ENCODE data around the gene CLCN5. TPM values are rescaled to one million over a fixed set of nuclear protein-coding genes. Genes with fewer than 3 reads are reported as not detected.

The CLCN5 gene
- total RNA-seq, 1 donor from 2014 or later: 3.6 TPM

GRCh38 chrX:50075630-50076339 lies 153.4 kb downstream of the CLCN5 start:
- intact Hi-C loops (cut with micrococcal nuclease): no loop called here

- intact Hi-C loops (cut with micrococcal nuclease): no loop called here
Observed at GRCh38 chrX:50081282-50081889, 159.0 kb downstream of the CLCN5 start.

- intact Hi-C loops (cut with micrococcal nuclease): no loop called here
Observed at GRCh38 chrX:50082741-50083140, 160.3 kb downstream of the CLCN5 start.

DNA sequence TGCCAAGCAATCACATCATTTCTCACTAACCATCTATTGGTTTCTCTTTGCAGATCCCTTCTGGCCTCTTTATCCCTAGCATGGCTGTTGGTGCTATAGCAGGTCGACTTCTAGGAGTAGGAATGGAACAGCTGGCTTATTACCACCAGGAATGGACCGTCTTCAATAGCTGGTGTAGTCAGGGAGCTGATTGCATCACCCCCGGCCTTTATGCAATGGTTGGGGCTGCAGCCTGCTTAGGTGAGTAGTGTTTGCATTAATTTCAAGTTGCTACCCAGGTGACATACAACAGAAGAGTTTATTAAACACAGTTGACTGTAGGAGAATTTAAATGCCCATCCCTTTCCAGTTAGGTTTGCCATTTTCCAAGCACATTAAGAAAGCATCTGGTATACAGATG lies 166.2 kb downstream of the CLCN5 start:
- intact Hi-C loops (cut with micrococcal nuclease): no loop called here

GRCh38 chrX:50093625-50094024 lies 171.2 kb downstream of the CLCN5 start:
- intact Hi-C loops (cut with micrococcal nuclease): no loop called here

DNA sequence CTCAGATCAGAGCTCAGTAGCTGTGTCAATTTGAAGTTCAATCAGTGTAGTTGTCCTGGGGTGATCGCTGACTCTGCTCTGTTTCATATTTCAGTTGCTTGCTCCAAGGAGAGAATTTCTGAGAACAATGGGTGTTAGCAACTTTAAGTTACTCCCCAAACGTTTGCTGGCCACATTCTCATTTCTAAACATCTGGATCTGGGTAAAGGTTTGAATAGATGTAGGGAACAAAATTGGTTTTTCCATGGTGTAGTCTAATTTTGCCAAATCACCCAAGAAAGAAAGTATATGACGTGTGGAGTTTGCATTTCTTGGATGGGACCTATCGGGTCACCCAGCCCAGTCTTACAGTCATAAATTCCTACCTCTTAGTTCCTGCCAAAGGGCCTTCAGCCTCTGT lies 174.7 kb downstream of the CLCN5 start:
- intact Hi-C loops (cut with micrococcal nuclease): no loop called here

DNA sequence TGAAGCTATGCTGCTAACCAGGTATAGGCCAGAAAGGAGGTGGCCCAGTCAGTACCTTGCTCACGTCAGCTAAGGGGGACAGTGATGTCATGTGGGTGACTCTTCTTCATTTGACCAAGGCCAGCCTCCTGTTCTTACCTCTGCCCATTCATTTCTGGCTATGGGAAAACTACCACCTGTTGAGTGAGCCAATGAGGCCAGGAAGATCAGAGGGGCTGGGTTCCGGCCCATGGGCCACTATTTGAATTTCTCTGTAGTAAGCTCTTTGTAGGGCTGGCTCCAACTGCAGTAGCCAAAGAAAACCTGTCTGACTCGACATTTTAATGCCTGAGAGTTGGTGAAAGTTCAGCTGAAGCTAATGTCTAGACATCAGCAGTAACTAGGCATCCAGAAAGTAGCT lies 175.8 kb downstream of the CLCN5 start:
- intact Hi-C loops (cut with micrococcal nuclease): no loop called here

GRCh38 chrX:50098749-50099148 lies 176.4 kb downstream of the CLCN5 start:
- intact Hi-C loops (cut with micrococcal nuclease): no loop called here

DNA sequence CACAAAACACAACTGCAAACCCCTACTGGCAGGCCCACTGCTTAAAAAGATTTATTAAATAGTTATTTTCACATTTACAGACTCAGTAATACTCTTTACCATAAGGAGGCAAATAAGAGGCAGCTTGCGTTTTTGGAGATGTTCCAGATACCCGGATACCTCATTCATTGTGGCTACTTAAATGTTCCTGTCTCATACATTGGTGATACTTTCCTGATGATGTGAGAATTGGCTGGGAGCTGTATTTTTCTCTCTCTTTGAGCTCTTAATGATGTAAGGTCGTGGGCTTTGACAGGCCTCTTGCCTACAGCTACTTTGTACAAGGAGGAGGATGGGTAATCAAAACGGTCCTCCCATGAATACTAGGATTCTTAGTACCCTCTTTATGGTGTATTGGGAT lies 176.9 kb downstream of the CLCN5 start:
- intact Hi-C loops (cut with micrococcal nuclease): no loop called here

- intact Hi-C loops (cut with micrococcal nuclease): loop anchor here (2.0 kb wide), 1 partner anchor 481 kb away; no protein-coding TSS in a partner anchor
Observed at GRCh38 chrX:50100188-50100587, 177.8 kb downstream of the CLCN5 start.

GRCh38 chrX:50103176-50103575 lies 180.8 kb downstream of the CLCN5 start:
- intact Hi-C loops (cut with micrococcal nuclease): no loop called here

- intact Hi-C loops (cut with micrococcal nuclease): no loop called here
Observed at GRCh38 chrX:50103866-50104566, 181.6 kb downstream of the CLCN5 start.

GRCh38 chrX:50106051-50106675 lies 183.8 kb downstream of the CLCN5 start:
- intact Hi-C loops (cut with micrococcal nuclease): no loop called here

GRCh38 chrX:50107470-50107869 lies 185.1 kb downstream of the CLCN5 start:
- intact Hi-C loops (cut with micrococcal nuclease): no loop called here

GRCh38 chrX:50108264-50108663 lies 185.9 kb downstream of the CLCN5 start:
- intact Hi-C loops (cut with micrococcal nuclease): no loop called here

GRCh38 chrX:50111742-50112141 lies 189.3 kb downstream of the CLCN5 start:
- intact Hi-C loops (cut with micrococcal nuclease): no loop called here

DNA sequence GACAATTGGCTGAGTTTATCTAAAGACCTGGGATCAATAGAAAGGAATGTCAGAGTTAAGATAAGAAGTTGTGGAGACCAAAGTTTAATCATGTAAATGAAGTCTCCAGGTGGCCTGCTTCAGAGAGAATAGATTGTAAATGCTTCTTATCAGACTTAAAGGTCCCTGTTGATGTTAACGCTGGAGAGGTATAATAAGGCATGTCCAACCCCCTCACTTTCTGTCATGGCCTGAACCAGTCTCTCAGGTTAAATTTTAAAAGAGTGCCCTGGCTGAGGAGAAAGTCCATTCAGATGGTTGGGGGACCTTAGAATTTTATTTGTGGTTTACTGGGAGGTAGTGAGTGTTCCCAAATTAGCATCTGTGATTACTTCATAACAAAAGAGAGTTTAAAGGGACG lies 191.7 kb downstream of the CLCN5 start:
- intact Hi-C loops (cut with micrococcal nuclease): no loop called here

DNA sequence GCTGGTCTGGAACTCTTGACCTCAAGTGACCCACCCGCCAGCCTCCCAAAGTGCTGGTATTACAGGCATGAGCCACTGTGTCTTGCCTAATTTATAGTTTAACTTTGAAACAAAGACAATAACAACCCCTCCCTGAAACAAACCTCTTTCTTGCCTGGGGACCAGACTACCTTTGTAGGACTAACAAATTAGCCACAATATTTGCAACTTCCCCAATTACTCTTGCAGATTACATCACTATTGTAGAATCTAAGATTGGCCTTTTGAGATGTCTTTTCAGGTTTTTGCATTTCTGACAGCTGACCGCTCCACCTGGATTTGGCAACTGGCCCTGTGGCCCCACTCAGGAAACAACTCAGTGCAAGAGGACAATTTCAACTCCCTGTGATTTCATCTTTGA lies 193.6 kb downstream of the CLCN5 start:
- intact Hi-C loops (cut with micrococcal nuclease): no loop called here

DNA sequence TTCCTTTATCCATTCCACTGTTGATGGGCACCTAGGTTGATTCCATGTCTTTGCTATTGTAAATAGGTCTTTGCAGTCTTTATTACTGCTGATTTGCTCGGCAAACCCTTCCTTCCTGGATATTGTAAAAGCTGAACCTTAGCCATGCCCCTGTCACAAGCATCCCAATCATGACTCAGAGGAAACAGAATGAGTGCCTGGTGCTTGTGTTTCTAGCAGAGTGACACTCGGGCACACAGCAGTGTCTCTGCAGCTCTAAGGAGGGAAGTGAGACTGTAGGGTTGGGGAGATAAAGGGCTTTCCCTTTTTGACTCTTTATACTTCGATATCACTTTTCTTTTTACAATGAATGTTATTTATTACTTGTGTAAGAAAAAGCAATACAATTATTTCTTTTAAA lies 195.1 kb downstream of the CLCN5 start:
- intact Hi-C loops (cut with micrococcal nuclease): no loop called here

GRCh38 chrX:50125480-50125879 lies 203.1 kb downstream of the CLCN5 start:
- intact Hi-C loops (cut with micrococcal nuclease): no loop called here

DNA sequence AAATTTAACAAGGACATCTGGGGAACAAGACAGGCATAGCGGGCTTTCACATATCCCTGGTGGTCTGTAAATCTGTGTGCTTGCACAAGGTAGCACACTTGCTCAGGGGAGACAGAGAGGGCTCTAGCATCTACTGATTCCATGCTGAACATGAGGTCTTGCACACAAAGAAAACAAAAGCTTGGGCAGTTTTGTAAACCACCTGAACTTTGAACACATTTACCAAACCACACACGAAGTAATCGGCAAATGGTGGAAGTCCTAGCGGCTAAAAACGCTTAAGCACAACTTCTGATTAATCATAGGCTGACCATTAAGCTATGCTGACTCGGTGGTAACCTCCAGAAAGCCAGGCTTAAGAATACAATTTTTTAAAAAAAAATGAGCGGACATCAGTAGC lies 225.6 kb downstream of the CLCN5 start:
- intact Hi-C loops (cut with micrococcal nuclease): no loop called here

Measured in T-helper 2 cell treated with Interferon-gamma antibody and Interleukin-4, amounts not matched to agents 100 ng/mL and 5 ng/mL, for 36 hours (primary cell).